DND-41 (cell line): Measurements from ENCODE around the gene GUCY2D.

Experiments
- CTCF ChIP-seq: IDR thresholded peaks from 2 replicates; pipeline ENCODE4 v1.5.1; 2012; ENCODE audit warnings: borderline replicate concordance, low read length, moderate library complexity, mild to moderate bottlenecking; ENCODE audit not compliant: poor library complexity, severe bottlenecking; ENCODE audit errors: extremely low read depth
- EZH2 ChIP-seq: IDR thresholded peaks from 3 replicates; pipeline ENCODE4 v1.6.1; 2012; ENCODE audit warnings: borderline replicate concordance, low read depth, mild to moderate bottlenecking, moderate library complexity, low read length, inconsistent platforms; ENCODE audit not compliant: severe bottlenecking

GRCh38 chr17:8046929-8047768 lies 44.7 kb downstream of the GUCY2D start:
- TF ChIP-seq CTCF (no peak), EZH2 (no peak)
